Activated CD4-positive, alpha-beta T cell treated with anti-CD3 and anti-CD28 coated beads, Interleukin-2, amount 50 U/mL, for 24 hours (primary cell): ENCODE measurements around the gene SHISAL1.
"Not testable (repeated sequence)": the region's sequence is repeated elsewhere in the genome, so short reads cannot be mapped to it uniquely, and the experiment has no call there.

Experiments used
- DNase-seq, 2 donors: peaks; one replicate each; pipeline ENCODE4 v3.0.0-alpha.2; 2020; ENCODE audit warnings: low read depth in 1 of 2, low spot score in 1 of 2

Gene SHISAL1

DNA sequence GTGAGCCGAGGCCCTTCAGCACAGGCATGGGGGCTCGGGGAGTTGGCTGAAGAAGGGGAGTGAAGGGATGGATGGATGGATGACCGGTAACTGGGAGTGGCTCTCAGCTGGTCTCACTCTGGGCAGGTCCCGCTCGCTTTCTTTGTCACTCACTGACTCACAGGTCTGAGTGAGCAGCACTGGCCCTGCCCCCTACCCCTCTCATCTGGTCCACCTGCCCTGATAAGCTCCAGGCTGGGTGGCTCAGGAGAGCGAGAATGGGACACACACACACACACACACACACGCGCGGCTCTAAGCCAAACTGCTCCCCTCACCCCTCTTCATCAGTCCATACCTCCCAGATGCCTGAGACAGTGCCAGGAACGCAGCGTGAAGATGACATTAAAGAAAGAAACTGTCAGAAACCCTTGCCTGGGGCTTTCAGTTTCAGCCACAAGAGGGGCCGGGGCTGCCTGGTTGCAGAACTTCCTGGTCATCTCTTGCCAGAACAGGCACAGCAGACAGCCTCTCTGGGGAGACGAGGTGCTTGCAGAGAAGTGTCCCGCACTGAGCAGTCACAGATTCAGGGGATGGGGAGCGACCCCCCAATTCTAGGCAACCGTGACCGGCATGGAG is 16.5 kb upstream of the SHISAL1 start:
- DNase-seq = no peak

DNA sequence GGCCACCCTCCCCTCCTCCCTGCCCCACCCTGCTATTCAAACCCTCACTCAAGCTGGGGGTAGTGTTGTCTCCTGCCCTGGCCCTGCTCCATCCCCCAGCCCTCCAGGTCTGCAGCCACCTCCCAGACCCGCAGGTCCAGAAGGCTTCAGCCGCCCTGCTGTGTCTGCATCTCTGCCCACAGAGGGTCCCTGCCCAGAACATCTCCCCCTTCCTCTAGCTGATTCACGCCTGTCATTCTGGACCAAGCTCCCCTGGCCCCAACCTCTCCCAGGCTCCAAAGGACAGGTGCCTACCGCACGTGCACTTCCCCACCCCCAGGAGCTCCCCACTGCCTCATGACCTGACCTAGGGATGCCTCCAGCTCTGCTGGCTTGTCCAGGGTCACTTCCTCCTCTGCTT is 16.0 kb upstream of the SHISAL1 start:
- DNase-seq = no peak

DNA sequence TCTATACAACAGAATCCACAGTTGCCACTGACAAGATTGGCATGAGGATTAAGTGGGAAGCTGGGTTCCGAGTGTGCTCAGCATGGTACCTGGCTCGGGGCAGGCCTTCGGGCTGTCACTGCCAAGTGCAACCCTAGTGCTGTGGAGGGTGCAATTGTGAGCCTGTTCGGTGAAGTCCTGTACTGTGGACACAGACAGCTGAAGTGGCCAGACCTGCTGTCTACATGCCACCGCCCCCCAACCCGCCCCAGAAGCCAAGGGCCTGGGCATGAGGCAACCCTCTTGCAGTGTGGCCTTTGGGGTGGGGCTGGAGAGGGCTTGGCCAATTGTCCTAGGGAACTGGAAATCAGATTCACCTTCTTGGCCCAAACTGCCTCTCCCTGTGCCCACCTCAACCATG is 15.6 kb upstream of the SHISAL1 start:
- DNase-seq = no peak

DNA sequence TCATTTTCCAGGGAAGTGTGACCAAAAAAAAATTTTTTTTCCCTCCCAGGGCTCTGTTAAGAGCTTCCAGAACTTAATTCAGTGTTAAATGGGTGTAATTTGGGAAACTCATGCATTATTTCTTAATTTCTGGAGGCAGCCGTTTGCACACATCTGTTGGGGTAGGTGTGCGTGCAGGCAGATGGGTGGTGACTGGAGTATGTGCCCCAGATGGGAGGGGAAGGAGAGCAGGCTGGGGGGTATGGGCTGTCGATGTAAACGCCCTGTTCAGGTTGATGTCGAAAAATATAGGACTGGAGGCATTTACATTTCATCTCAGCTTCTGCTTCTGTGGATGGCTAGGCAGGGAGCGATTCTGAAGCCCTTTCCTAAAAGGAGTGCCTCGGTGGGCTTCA is 13.7 kb upstream of the SHISAL1 start:
- no peak for DNase-seq

DNA sequence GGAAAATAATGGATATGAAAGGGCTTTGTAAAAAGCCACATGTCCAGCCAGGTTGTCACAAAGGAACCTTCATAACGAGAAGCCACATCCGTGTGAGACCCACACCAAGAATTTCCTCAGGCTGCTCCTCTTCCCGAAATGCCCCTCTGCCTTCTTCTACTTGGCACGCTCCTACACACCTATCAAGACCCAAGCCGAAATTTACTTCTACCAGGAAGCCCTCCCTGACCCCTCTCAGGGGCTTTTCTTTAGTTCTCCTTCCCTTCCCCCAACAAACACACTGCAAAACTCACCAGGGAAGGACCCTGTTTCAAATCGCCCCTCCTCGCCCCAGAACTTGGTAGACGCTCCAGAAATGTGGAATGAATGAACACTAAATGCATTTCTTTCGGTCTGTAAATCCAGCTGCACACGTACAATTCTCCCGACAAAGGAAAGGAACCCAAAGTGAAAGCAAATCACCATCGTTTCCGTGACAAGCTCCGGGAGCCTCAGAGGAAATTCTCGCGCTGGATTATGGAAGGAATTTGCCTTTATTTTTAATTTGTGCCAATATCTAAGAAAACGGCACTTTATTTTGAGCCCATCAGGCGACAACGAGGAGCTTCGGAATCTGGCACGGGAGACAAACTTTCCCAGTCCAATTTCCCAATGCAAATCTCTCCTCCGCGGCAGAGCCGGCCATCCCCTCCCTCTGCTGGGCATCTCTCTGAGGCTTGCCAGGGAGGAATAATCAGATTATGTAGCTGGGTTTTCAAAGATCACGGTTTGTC is 13.2 kb upstream of the SHISAL1 start:
- DNase-seq = no peak

DNA sequence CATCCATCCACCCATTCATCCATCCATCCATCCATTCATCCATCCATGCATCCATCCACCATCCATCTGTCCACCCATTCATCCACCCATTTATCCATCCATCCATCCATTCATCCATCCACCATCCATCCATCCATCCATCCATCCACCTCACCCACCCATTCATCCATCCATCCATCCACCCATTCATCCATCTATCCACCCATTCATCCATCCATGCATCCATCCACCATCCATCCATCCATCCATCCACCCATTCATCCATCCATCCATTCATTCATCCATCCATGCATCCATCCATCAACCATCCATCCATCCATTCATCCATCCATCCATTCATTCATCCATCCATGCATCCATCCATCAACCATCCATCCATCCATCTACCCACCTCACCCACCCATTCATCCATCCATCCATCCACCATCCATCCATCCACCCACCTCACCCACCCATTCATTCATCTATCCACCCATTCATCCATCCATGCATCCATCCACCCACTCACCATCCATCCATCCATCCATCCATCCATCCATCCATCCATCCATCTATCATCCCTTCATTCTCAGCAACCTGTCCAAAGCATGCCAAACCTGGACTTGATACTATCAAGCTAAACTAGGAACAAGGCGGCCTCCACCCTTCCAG is 10.5 kb upstream of the SHISAL1 start:
- not testable (repeated sequence) for DNase-seq

DNA sequence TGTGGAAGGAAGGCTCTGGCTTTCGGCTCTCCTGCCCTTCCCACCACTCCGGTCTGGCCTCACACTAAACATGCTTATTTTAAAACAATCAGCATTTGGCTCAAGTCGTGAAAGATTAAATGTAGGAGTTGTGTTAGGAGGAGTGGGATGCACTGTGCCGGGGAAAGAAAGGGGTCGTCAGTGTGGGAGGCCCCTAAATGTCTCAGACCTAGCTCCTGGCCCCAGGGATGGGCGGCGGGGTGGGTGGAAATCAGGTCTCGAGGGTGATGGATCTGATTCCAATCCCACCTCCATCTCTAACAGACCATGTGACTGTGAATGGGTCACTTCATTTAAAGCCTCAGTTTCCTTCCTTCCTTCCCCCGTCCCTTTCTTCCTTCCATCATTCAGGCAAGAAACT is 6.9 kb upstream of the SHISAL1 start:
- DNase-seq = no peak

DNA sequence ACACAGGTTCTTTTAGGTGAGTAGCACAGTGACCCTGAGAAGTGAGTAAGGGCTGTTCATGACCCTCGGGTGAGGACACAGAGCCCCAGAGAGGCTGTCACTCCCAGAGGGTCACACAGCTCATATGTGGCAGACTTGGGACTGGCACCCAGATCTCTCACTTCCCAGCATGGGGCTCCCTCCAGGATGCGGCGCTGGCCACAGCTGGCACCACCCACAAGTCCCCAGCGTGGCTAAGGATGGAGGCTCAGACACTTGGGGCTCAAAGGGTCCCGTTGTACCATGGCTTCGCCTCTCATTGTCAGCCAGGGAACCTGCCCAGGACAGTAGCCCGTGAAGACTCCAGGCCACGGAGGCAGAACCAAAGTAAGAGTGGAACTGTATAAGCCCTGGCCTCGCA is 6.0 kb upstream of the SHISAL1 start:
- no peak for DNase-seq

DNA sequence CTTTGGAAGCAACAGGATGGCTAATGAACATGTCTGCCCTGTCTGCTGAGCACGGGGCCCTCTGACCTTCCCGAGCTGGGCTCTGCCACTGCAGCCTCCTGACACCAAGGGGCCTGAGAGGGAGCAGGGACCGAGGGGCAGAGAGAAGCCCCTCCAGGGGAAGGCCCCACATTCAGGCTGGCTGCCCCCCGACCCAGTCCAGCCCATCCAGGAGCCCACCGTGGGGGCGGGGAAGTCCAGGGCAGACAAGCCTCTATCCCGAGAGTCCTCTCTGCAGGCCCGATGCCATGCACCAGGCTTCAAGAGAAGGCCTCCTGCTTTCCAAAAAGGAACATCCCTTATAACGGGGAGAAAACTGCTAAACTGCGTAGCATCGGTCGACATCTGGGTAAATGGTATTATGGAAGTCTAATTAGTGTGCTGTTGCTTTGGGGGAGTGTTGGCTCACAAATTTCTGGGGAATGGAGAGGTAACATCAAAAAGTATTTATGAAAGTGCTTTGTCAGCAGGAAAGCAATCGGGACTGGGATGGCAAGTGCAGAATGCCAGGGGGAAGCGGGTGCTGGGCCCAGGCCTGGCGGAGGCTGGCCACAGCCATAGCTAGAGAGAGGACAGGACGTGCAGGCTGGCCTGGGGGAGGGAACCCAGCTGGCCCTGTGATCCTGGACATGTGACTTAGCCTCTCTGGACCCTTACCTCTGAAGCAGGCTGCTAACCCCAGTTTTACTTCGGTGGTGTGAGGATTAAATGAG is 5.3 kb upstream of the SHISAL1 start:
- no peak for DNase-seq

DNA sequence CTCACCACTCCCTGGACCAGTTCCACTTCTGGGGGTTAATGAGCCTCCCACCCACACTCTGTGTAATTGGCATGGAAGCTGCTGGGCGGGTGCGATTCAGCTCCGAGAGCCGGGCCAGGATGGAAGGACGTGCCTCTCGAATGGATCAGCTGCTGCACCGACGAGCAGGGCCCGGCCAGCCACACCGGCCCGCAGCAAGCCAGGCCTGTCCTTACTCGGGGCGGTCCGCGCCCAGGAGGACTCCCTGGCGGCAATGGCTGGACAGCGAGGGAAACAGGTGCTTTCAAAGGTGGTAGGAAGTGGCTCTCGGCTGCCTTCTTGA is 4.3 kb upstream of the SHISAL1 start:
- DNase-seq = no peak

DNA sequence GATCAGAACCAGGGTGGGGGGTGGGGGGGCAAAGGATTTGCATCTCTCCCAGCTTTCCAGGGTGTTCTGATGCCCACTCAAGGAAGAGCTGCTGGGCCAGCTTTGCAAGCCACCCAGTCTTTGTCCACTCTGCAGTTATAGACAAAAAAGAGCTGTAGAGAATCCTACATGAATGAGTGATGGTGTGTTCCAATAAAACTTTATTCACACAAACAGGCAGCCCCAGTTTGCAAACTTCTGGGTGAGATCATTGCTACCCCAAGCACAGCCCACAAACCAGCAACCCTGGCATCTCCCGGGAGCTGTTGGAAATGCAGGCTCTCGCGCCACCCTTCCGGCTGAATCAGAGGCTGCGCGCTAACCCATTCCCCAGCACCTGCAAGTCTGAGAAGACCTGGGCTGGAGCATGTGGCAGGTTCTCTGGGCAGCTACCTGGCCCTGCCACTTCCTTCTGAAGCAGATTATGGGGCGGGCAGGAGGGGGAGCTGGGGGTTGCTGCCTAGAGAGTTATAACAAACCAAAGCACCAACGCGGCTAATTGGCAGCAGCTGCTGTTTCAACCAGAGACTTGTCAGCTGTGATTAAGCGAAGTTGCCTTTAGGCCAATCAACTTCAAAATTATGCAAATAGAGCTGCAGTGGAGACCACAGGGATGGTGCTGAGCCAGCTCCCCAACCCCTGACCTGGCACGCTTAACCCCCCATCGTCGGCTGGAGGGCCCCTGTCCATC is 3.8 kb upstream of the SHISAL1 start:
- DNase-seq = no peak

DNA sequence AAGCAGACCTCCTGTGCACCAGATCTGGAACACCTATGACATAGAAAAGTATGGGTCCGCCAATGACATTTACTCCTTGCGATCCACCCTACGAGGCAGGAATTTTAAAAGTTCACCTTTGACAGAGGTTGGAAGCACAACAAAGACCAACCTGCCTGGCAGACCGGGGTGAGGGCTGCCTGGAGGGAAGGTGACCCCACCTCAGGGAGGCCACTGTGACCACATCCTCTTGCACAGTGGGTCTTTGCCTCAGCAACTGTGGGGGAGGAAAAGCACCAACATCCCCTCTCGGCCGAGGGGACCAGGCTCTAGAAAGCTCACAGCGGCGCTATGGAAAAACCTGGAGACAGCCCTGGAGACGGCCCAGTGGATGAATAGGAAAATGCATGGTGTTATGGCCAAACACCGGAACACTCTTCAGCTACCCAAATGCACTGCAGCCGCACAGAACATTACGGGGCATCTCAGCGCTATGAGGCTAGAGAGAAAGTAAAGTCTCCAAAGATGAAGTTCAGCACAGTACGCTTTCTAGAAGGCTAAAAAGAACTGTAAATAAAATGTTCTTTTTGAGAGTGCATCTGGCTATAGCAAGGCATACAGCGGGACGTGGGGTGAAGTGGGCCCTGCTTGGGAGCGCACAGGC is 1.8 kb upstream of the SHISAL1 start:
- no peak for DNase-seq

DNA sequence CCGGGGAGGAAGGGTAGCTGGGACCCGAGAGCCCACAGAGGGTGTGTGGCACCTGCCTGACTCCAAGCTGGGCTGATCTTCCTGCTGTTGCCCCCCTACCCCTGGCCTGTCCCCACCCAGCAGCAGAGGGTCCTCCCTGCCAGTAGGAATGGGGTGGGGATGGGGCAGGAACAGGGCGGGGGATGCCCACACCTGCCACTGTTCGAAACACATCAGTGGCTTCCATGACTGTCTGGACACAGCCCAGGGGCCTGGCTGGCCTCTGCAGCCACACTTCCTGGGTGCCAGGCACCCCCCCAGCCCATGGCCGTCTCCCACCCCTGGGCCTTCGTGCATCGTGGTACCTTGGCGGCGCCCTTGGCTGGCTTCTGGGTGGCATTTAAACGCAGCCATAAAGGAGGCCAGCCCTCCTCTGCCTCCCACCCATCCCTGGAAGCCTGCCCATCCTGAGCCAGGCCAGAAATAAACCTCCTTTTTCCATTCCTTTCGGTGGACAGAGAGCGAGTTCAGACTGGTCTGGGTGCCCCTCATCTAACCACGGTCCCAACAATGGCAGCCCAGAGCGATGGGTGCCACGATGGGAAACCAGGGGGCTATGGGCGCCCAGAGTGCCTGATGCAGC is 745 bp upstream of the SHISAL1 start:
- no peak for DNase-seq

DNA sequence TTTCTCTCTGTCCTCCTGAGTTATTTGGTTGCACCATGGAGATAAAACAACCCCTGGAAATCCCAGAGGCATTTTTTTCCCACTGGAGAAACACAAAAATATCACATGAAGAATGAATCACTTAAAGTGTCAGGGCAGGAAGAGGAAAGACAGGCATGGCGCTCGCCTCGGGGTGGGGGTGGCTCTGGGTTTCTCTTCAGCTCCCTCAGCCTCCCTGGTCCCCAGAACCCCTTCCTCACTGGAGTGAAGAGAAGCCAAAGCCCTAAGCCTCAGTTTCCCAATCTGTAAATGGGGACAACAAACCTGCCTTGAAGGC is 938 bp downstream of the SHISAL1 start:
- no peak for DNase-seq

DNA sequence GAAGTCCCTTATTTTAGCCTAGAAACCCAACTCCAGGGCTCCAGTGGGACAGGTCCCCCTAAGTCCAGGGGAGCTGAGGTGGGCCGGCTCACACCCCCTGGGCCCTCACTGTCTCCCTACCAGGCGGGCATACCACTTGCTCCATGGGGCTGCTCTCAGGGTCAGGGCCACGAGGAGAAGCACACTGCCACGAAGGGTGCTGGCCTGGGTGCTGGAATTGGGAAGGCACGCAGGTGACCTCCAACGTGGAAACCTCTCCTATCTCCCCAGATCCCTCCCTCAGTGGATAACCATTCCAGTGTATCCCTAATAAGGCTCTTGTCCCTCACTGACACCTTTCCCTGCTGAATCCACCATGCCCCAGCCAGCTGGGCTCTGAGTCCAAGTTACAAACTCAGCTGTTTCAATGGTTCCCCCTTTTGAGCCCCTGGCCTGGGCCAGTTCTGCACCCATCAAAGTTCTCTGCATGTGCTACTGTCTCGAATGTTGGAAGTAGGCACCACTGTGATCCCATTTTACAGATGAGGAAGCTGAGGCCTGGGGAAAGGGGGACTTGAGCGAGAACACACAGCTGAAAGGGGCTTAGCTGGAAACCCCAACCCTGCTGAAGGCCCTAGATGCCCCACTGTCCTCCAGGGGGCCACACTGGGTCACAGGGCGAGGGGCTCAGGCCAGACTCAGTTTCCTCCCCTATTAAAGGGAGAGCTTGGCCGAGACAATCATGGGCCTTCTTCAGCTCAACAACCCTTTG is 1.5 kb downstream of the SHISAL1 start:
- no peak for DNase-seq

DNA sequence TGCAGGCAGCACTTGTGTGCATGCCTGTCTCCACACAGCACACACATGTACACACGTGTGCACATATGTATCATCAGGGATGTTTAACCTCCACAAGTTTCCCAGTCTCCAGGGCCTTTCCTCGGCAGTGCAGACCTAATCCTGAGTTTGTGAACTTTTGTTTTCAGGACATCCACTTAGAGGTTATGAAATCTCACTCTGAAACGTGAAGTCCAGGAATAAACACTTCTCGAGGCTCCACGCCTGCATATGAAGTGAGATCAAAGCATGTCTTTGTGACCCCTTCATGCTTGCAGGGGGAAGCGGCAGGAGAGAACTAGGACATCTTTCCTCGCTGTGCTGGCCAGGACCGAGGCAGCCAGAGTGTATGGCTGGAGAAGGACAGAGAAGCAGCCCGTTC is 3.1 kb downstream of the SHISAL1 start:
- DNase-seq = no peak

DNA sequence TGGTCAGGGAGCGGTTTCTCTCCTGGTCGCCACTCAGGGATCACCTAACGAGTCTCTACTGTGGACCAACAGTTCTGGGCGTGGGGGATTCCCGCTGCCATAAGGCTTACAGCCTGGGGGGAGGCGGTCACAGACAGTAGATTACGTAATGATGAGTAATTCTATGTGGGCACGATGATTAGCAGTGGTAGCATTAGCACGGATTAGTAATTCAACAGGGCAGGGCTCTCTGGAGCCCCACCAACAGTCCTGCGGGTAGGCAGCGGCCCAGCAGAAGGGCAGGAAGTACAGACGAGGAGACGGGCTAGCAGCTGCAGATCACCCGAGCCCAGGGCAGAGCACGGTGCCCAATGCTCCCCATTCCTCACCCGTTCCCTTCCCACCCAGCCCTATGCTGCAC is 3.6 kb downstream of the SHISAL1 start:
- DNase-seq = no peak

DNA sequence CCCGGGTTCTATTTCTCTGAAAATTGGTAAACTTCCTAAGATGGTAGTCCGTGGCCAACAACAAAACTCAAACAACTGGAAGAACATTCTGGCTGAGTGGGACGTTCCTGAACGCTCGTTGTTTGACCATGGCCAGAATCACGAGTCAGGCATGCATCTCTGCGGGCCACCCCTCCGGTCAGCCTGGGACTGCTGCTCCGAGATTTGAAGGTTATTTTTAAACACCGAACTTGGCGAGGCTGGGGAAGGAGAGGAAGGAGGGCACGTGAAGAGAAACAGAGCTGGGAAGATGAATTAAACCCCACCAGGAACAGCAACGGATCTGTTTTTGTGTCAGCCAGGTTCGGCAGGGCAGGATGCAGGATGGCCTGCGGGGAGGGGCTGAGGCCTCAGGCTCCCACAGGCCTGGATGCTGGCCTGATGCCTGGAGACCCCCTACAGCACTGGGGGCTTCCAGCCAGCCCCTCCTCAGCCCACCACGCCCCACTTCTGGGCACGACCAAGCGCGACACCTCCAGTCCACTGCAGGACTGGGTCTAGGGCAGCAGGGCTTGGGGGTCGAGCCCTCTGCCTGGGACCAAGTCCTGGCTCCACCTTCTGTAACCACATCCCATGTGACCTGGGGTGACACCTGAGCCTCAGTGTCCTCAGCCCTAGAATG is 5.1 kb downstream of the SHISAL1 start:
- DNase-seq = no peak

DNA sequence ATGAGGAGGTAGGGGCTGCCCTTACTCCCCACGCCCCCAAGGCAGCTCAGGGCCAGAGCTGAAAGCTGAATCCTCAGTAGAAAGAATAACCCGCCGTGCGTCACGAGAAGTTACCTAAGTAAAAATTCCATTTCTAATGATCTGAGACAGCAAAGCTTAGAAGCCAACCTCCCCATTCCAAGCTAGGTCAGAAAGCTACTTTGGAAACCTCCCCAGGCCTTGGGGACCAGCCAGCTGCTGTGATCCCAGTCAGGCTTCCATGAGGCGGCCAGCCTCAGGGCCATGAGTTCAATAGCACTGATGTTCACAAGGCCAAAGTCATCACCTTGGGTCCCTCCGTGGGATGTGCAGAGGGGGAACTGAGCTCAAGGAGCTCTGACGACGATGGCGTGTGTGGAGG is 6.9 kb downstream of the SHISAL1 start:
- DNase-seq = no peak
